CD4-positive, CD25-positive, alpha-beta regulatory T cell (primary cell): ENCODE data around the gene NARS2. TPM values are rescaled to one million over a fixed set of nuclear protein-coding genes. Genes with fewer than 3 reads are reported as not detected.

Experiments used
- ATAC-seq, 2 donors: fragments of 150-1000 bp; cut with Tn5 transposase; one replicate each; pipeline ENCODE4 v1.10.0; 2021; ENCODE audit warnings: low read depth in 2 of 2, moderate number of reproducible peaks in 2 of 2, moderate library complexity in 1 of 2
- DNase-seq, 3 donors: peaks; one replicate each; pipeline versions ENCODE4 v3.0.0 to v3.0.0-alpha.2; 2012 to 2022; ENCODE audit warnings: mixed read lengths in 1 of 3
- H3K27ac ChIP-seq: one replicate; pipeline ENCODE4 v1.7.0; 2013; ENCODE audit warnings: mild to moderate bottlenecking, low read length; ENCODE audit not compliant: insufficient read depth, poor library complexity, severe bottlenecking
- H3K27me3 ChIP-seq: one replicate; pipeline ENCODE4 v1.7.0; 2013; ENCODE audit warnings: low read length; ENCODE audit not compliant: control insufficient read depth, insufficient read depth
- H3K36me3 ChIP-seq: one replicate; pipeline ENCODE4 v1.7.0; 2013; ENCODE audit warnings: mild to moderate bottlenecking, low read length, moderate library complexity; ENCODE audit not compliant: control insufficient read depth, insufficient read depth
- H3K4me1 ChIP-seq: 2 replicates; pipeline ENCODE4 v1.7.0; 2013; ENCODE audit warnings: mild to moderate bottlenecking, low read length; ENCODE audit not compliant: insufficient read depth, control insufficient read depth, poor library complexity, severe bottlenecking
- H3K4me3 ChIP-seq: one replicate; pipeline ENCODE4 v1.7.0; 2013; ENCODE audit warnings: low read depth, mild to moderate bottlenecking, low read length, moderate library complexity
- H3K9me3 ChIP-seq, 2 experiments: 1 replicate in 1 of 2; 2 replicates in 1 of 2; pipeline ENCODE4 v1.7.0; 2013; ENCODE audit warnings: low read length in 2 of 2, mild to moderate bottlenecking in 1 of 2, moderate library complexity in 1 of 2; ENCODE audit not compliant: control insufficient read depth in 2 of 2
- H3K27ac Mint-ChIP-seq, 3 donors: one replicate each; pipeline ENCODE4 v1.8.0; 2020 to 2022; ENCODE audit warnings: mild to moderate bottlenecking in 3 of 3, mixed read lengths in 3 of 3, moderate library complexity in 2 of 3
- H3K27me3 Mint-ChIP-seq: one replicate; pipeline ENCODE4 v1.8.0; 2022; ENCODE audit warnings: mild to moderate bottlenecking, mixed read lengths
- H3K36me3 Mint-ChIP-seq: one replicate; pipeline ENCODE4 v1.8.0; 2020; ENCODE audit warnings: mixed read lengths
- H3K4me1 Mint-ChIP-seq, 4 donors: one replicate each; pipeline ENCODE4 v1.8.0; 2020 to 2022; ENCODE audit warnings: mixed read lengths in 4 of 4, mild to moderate bottlenecking in 1 of 4
- H3K4me3 Mint-ChIP-seq, 4 donors: one replicate each; pipeline ENCODE4 v1.8.0; 2020 to 2022; ENCODE audit warnings: mild to moderate bottlenecking in 4 of 4, mixed read lengths in 4 of 4, moderate library complexity in 3 of 4
- H3K9me3 Mint-ChIP-seq, 7 donors: one replicate each; pipeline ENCODE4 v1.8.0; 2020 to 2022; ENCODE audit warnings: mixed read lengths in 7 of 7, mild to moderate bottlenecking in 3 of 7, moderate library complexity in 2 of 7
- polyA plus RNA-seq, 4 donors: library from polyadenylated mRNA; unstranded; fragments of 300-500 nt; fragmentation: Illumina TruSeq; gene quantifications; one replicate each; pipeline ENCODE4 v1.2.3, GENCODE V29; 2021
- total RNA-seq: library from RNA; stranded (reverse); gene quantifications from one replicate; pipeline ENCODE4 v1.2.3, GENCODE V29; 2022

NARS2 gene
- total and polyA plus RNA-seq, 5 donors from 2014 or later, result 9.3 to 22.9 (median 11.1) TPM

DNA sequence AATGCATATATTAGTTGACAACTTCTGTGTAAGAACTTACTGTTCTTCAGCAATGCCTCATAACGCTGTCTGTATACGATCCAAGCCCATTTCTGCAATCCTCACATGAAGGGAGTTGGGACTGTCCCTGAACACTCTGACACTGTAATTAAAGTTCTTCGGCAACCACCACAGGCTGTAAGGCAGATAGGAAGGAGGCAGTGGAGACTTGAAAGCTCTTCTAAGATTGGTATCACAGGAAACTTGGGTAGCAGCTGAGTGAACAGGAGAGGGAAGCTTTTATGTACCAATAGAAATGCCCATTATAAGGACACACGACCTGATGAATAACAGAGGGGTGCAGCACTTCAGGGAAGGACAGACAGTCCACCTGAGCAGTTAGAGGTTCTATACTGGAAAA is 145.0 kb downstream of the NARS2 start:
- Histone ChIP-seq H3K4me1 (no peaks in the 10 kb centered on the region), H3K27ac (no peak overlapping the region), H3K36me3 (no peaks in the 10 kb centered on the region), H3K4me3 (no peak overlapping the region), H3K27me3 (no peaks in the 10 kb centered on the region), H3K9me3 (no peaks in the 10 kb centered on the region)
- peak overlapping the region in 2 of 3 donors; percentile 21 to 79 for H3K27ac Mint-ChIP-seq
- peak in 1 of 2 donors; percentile 34 for ATAC-seq
- peaks cover 3 to 11% (median 4%) of the 10 kb centered on the region in 4 donors for H3K4me1 Mint-ChIP-seq
- peak in 1 of 3 donors; percentile 51 for DNase-seq
- peaks cover 8% of the 10 kb centered on the region for H3K36me3 Mint-ChIP-seq
- no peaks in the 10 kb centered on the region for H3K27me3 Mint-ChIP-seq
- H3K4me3 Mint-ChIP-seq, result no peak overlapping the region
- no peaks in the 10 kb centered on the region for H3K9me3 Mint-ChIP-seq

DNA sequence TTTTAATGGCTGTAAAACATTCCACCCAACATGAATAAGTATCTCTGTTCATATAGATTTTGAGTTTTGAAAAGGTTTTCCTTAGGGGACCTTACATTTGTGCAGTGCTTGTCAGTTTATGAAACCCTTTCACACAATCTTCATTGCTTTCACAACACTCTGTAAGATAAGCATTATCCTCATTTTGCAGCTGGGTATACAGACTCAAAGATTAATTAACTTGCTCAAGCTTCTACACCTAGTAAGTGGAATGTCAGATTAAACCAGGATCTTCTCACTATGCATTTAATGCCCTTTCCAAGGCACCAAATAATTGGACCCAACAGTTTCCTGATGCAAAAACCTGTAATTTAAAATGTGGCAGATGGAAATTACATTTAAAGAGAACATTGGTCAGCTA is 145.5 kb downstream of the NARS2 start:
- DNase-seq, result no peak
- no peaks in the 10 kb centered on the region for H3K4me1 ChIP-seq
- H3K36me3 ChIP-seq, result no peaks in the 10 kb centered on the region
- no peaks in the 10 kb centered on the region for H3K27me3 Mint-ChIP-seq
- no peak overlapping the region for H3K4me3 ChIP-seq
- H3K27ac ChIP-seq, result no peak overlapping the region
- no peaks in the 10 kb centered on the region for H3K9me3 Mint-ChIP-seq
- H3K27me3 ChIP-seq, result no peaks in the 10 kb centered on the region
- no peak for ATAC-seq
- peaks cover 3 to 14% (median 4%) of the 10 kb centered on the region in 4 donors for H3K4me1 Mint-ChIP-seq
- H3K27ac Mint-ChIP-seq, result no peak overlapping the region
- H3K4me3 Mint-ChIP-seq, result no peak overlapping the region
- no peaks in the 10 kb centered on the region for H3K9me3 ChIP-seq
- peaks cover 8% of the 10 kb centered on the region for H3K36me3 Mint-ChIP-seq

- H3K4me3 Mint-ChIP-seq, result no peak overlapping the region
- no peak overlapping the region for H3K27ac ChIP-seq
- peaks cover 3 to 14% (median 4%) of the 10 kb centered on the region in 4 donors for H3K4me1 Mint-ChIP-seq
Observed at GRCh38 chr11:78428773-78429172, 145.9 kb downstream of the NARS2 start.

GRCh38 chr11:78428266-78428636 is 146.4 kb downstream of the NARS2 start:
- Histone ChIP-seq H3K4me3 (no peak overlapping the region), H3K4me1 (no peaks in the 10 kb centered on the region), H3K27me3 (no peaks in the 10 kb centered on the region), H3K27ac (no peak overlapping the region), H3K36me3 (no peaks in the 10 kb centered on the region), H3K9me3 (no peaks in the 10 kb centered on the region)
- DNase-seq (no peak), ATAC-seq (no peak)
- Mint-ChIP-seq H3K4me3 (no peak overlapping the region), H3K27ac (no peak overlapping the region), H3K4me1 (peaks cover 3 to 14% (median 4%) of the 10 kb centered on the region in 4 donors), H3K27me3 (no peaks in the 10 kb centered on the region), H3K36me3 (peaks cover 8% of the 10 kb centered on the region), H3K9me3 (no peaks in the 10 kb centered on the region)

More at GRCh38 chr11:78428773-78429172, 145.9 kb downstream of the NARS2 start:
- Histone ChIP-seq H3K27me3 (no peaks in the 10 kb centered on the region), H3K36me3 (no peaks in the 10 kb centered on the region), H3K4me1 (no peaks in the 10 kb centered on the region), H3K4me3 (no peak overlapping the region), H3K9me3 (no peaks in the 10 kb centered on the region)
- no peaks in the 10 kb centered on the region for H3K9me3 Mint-ChIP-seq
- H3K36me3 Mint-ChIP-seq, result peaks cover 8% of the 10 kb centered on the region
- ATAC-seq, result no peak
- H3K27me3 Mint-ChIP-seq, result no peaks in the 10 kb centered on the region
- no peak for DNase-seq
- no peak overlapping the region for H3K27ac Mint-ChIP-seq

- no peak for DNase-seq
- Mint-ChIP-seq H3K9me3 (no peaks in the 10 kb centered on the region), H3K4me3 (peak overlapping the region in 1 of 4 donors; percentile 29), H3K36me3 (peaks cover 8% of the 10 kb centered on the region), H3K27me3 (no peaks in the 10 kb centered on the region), H3K4me1 (peaks cover 3 to 14% (median 4%) of the 10 kb centered on the region in 4 donors), H3K27ac (no peak overlapping the region)
- Histone ChIP-seq H3K9me3 (no peaks in the 10 kb centered on the region), H3K4me3 (no peak overlapping the region), H3K4me1 (no peaks in the 10 kb centered on the region), H3K27ac (no peak overlapping the region), H3K36me3 (no peaks in the 10 kb centered on the region), H3K27me3 (no peaks in the 10 kb centered on the region)
- peak in 1 of 2 donors; percentile 34 for ATAC-seq
Observed at GRCh38 chr11:78427615-78428265, 146.9 kb downstream of the NARS2 start.

- peaks cover 8% of the 10 kb centered on the region for H3K36me3 Mint-ChIP-seq
- DNase-seq, result no peak
- no peak overlapping the region for H3K4me3 Mint-ChIP-seq
- no peaks in the 10 kb centered on the region for H3K27me3 Mint-ChIP-seq
- H3K4me1 Mint-ChIP-seq, result peaks cover 3 to 14% (median 5%) of the 10 kb centered on the region in 4 donors
- no peaks in the 10 kb centered on the region for H3K27me3 ChIP-seq
- H3K4me1 ChIP-seq, result no peaks in the 10 kb centered on the region
- H3K27ac Mint-ChIP-seq, result no peak overlapping the region
- H3K27ac ChIP-seq, result no peak overlapping the region
- H3K36me3 ChIP-seq, result no peaks in the 10 kb centered on the region
- no peak overlapping the region for H3K4me3 ChIP-seq
- no peaks in the 10 kb centered on the region for H3K9me3 ChIP-seq
- no peaks in the 10 kb centered on the region for H3K9me3 Mint-ChIP-seq
- ATAC-seq, result no peak
Observed at GRCh38 chr11:78426845-78427244, 147.8 kb downstream of the NARS2 start.

DNA sequence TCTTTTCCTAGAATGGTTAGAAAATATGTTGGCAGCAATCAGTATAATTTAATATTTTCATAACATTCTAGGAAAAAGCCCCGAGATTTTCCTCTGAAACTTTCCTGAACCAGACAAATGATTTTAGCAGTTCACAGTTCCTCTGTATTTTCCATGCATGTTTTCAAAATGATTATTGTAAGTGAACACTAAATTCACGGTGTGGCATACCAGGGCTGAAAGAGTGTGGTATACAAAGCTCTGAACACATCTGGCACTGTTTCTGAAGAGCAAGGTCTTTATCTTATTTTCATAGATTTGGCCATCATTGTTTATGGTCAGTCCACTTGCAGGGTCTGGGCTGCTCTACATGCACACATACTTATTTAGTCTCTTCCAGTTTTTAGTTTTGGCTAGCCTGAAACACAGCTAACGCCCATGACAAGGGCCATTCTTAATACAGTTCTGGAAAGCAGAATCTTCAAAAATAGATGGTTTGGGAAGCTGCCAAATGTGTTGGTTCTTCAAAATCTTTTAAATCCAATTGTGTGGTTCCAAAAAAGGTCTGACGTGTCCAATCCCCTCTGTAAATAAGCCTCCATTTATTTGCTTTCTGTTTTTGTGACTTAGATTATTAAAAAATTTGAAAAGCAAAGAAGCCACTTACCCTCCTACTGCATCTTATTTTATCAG is 149.1 kb downstream of the NARS2 start:
- no peak for ATAC-seq
- Mint-ChIP-seq H3K4me1 (peaks cover 3 to 21% (median 8%) of the 10 kb centered on the region in 4 donors), H3K4me3 (no peak overlapping the region), H3K36me3 (peaks cover 8% of the 10 kb centered on the region), H3K27ac (no peak overlapping the region), H3K9me3 (no peaks in the 10 kb centered on the region), H3K27me3 (peaks cover 1% of the 10 kb centered on the region)
- no peaks in the 10 kb centered on the region for H3K9me3 ChIP-seq
- no peaks in the 10 kb centered on the region for H3K36me3 ChIP-seq
- DNase-seq, result no peak
- peaks cover 3% of the 10 kb centered on the region for H3K4me1 ChIP-seq
- H3K4me3 ChIP-seq, result no peak overlapping the region
- H3K27me3 ChIP-seq, result no peaks in the 10 kb centered on the region
- H3K27ac ChIP-seq, result no peak overlapping the region
